HG03520 (cell line): ENCODE data around the gene HSPA9.

Experiments used
- ATAC-seq: cut with Tn5 transposase; IDR thresholded peaks from one replicate; pipeline ENCODE4 v1.9.1; 2021; ENCODE audit warnings: mild to moderate bottlenecking, moderate library complexity; ENCODE audit not compliant: unreplicated experiment

The HSPA9 gene

DNA sequence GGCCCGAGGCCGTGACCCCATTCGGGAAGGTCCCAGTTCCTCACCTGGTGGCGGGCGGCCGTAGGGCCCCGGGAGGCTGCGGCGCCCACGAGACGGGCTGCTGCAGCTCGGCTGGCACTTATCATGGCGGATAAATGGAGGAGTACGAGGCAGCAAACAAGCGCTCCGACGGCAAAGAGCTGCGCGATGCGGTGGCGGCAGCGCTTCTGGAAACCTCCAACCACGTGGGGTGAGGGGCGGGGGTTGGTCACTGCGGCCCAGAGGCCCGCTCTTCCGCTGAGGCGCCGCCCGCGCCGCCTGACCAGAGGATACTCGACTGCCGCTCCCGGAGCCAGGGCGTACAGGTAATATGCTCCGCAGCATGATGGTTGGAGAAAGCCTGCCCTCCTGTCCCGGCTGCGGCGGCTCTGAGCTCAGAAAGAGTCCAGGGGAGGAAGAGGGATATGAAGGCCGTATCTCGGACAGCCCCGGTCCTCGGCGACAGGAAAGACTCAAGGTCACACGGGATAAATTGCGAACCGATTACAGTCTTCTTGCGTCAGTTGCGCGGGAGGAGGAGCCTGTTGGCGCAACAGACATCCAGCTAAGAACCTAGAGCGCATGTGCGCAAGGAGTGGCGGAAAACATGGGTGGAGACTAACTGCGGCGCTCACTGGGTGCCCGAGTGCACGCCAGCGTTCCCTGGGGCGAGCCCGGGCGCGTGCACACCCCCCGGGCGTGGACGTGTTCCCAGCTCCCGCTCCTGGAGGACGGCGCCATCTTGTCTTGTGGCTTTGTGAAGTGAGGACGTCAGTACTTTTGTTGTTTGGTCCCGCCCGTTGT lies at the start of gene HSPA9:
Gene HSPA9, minus strand, starts transcription at position 208 of the 822 bp plus-strand sequence. Its CDS starts 83 bp downstream, at position 125.
- ATAC-seq, result peak; percentile 73

DNA sequence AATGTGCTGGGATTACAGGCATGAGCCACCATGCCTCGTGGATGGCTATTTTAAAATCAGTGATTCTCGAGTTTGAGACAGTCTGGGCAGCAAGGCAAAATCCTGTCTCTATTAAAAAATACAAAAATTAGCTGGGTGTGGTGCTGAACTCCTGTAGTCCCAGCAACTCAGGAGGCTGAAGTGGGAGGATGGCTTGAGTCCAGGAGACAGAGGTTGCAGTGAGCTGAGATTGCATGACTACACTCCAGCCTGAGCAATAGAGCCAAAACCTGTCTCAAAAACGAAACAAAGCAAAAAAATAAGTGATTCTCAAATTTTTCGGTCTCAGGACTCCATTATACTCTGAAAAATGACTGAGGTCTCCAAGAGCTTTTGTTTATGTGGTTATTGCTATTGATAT lies 47.9 kb upstream of the HSPA9 start:
- ATAC-seq, result no peak

DNA sequence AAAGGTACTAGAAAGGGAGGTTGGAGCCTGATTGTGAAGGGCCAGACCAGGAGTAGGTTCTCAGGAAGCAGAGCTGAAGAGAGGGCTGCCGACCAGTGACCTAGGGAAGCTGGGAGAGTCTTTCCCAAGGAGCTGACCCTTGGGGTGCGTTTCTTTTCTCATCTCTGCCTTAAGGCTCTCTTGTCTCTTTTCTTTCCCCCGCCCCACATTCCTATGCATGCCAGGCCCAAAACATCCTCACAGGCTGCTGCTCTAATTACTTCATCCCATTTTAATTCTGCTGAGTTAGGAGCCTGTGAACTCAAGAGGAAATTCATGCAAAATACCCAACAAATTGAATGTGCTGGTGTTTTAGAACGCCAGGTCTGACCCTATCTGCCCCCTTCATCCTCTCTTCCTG lies 46.9 kb upstream of the HSPA9 start:
- ATAC-seq, result no peak

DNA sequence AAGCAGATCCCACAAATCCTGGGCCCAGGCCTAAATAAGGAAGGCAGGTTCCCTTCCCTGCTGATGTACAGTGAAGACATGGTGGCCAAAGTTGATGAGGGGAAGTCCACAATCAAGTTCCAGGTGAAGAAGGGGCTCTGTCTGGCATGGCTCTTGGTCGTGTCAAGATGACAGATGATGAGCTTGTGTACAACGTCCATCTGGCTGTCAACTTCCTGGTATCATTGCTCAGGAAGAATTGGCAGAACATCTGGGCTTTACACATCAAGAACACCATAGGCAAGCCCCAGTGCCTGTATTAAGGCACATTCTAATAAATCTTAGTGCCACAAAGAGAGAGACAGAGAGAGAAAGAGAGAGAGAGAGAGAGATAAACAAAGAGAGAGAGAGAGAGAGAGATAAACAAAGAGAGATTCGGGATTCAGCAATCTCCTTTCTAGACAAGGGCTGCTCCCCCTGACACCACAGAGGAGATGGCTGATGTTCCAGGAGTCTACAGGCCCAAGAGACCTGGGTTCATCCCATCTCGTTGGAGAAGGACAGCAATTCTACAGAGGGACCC lies 45.5 kb upstream of the HSPA9 start:
- no peak for ATAC-seq

- no peak for ATAC-seq
These were observed 41.3 kb upstream of the HSPA9 start for GRCh38 chr5:138616508-138616907.

DNA sequence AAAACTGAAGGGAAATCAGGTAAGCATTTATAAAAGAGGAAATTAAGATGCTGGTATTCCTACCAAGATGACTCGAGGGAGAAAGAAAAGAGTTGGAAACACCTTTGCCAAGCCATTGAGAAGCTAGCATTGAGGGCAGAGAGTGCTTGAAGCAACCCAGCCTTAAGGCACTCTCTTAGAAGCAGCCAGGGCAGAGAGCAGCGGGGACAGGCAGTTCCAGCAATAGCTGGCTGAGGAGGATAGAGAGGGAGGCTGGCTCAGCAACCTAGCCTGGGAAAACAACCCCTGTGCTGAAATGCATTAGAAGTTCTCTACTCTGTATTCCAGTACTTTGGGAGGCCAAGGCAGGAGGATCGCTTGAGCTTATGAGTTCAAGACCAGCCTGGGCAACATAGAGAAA lies 40.3 kb upstream of the HSPA9 start:
- no peak for ATAC-seq

- no peak for ATAC-seq
These were observed 36.5 kb upstream of the HSPA9 start for GRCh38 chr5:138611678-138612218.

GRCh38 chr5:138610918-138611677 lies 35.9 kb upstream of the HSPA9 start:
- no peak for ATAC-seq

GRCh38 chr5:138610415-138610917 lies 35.3 kb upstream of the HSPA9 start:
- no peak for ATAC-seq

- ATAC-seq, result no peak
These were observed 31.3 kb upstream of the HSPA9 start for GRCh38 chr5:138606378-138607064.

- no peak for ATAC-seq
These were observed 30.2 kb upstream of the HSPA9 start for GRCh38 chr5:138605254-138605972.

- no peak for ATAC-seq
These were observed 29.1 kb upstream of the HSPA9 start for GRCh38 chr5:138604176-138604785.

DNA sequence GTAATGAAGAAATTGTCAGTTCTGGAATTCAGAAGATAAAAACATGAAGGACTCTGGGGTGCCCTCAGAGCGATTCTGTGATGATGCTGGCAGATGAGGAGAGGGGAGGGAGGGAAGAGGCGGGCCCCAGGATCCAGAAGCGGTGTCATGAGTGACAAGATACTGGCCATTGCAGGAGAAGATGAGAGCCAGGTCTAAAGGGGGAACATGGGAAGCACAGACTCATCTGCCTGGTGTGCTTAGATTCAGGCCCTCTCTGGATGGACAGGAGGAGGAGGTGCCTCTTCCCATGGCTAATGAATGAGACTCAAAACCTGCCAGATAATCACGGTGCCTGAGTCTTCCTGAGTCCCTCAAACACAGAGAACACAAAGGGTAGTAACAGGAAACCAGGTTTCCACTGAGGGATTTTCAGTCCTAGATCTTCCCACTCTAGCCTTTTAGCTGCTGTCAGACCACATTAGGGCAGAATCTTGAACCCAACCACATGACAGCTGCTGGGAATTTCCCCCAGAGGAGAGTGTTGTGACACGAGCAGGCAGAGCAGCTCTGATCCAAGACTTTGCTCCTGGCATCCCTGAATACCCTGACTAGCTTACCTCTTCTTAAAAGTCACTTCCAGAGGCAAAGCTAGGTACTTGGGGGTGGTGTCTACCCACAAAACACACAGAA lies 28.2 kb upstream of the HSPA9 start:
- ATAC-seq, result no peak

GRCh38 chr5:138602371-138603000 lies 27.3 kb upstream of the HSPA9 start:
- ATAC-seq, result no peak

GRCh38 chr5:138601444-138601843 lies 26.2 kb upstream of the HSPA9 start:
- ATAC-seq, result no peak

DNA sequence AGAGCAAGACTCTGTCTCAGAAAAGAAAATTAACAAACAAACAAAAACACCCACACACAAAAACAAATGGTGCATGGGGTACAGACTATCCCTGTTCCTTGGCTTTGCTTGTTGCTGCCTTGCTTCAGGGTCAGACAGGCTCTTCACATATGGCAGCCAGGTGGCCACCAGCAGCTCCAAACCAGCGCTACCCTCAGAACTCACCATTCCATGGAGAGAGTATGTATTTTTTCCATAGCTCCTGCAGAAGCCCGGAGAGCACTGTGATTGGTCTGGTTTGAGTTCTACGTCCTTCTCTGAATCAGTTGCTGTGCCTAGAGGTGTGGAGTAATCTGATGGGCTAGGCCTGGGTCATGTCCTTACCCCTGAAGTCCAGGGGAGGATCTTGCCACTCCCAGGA lies 25.2 kb upstream of the HSPA9 start:
- ATAC-seq, result no peak

GRCh38 chr5:138597661-138598400 lies 22.6 kb upstream of the HSPA9 start:
- ATAC-seq, result no peak
